A673 (cell line): ENCODE data around the gene CCDC30.

Experiments
- EZH2 ChIP-seq: fragments of 200-600 bp; sonication (generic); IDR thresholded peaks from 2 replicates; pipeline ENCODE4 v1.6.1; 2017; ENCODE audit warnings: borderline replicate concordance, low read depth, mild to moderate bottlenecking, mixed read lengths, antibody characterized with exemption, low read length; ENCODE audit not compliant: poor library complexity, severe bottlenecking
- TF ChIP-seq, protein P1 (sequence below): fragments of 300-800, 200-600 bp; sonication (generic); conservative IDR thresholded peaks from 2 replicates; pipeline ENCODE4 v1.5.1; 2017; ENCODE audit warnings: low read depth, mild to moderate bottlenecking, antibody characterized with exemption, low read length, moderate library complexity, mixed read lengths

GRCh38 chr1:42551590-42551989, 88.5 kb downstream of the CCDC30 start:
- TF ChIP-seq, protein P1, sequence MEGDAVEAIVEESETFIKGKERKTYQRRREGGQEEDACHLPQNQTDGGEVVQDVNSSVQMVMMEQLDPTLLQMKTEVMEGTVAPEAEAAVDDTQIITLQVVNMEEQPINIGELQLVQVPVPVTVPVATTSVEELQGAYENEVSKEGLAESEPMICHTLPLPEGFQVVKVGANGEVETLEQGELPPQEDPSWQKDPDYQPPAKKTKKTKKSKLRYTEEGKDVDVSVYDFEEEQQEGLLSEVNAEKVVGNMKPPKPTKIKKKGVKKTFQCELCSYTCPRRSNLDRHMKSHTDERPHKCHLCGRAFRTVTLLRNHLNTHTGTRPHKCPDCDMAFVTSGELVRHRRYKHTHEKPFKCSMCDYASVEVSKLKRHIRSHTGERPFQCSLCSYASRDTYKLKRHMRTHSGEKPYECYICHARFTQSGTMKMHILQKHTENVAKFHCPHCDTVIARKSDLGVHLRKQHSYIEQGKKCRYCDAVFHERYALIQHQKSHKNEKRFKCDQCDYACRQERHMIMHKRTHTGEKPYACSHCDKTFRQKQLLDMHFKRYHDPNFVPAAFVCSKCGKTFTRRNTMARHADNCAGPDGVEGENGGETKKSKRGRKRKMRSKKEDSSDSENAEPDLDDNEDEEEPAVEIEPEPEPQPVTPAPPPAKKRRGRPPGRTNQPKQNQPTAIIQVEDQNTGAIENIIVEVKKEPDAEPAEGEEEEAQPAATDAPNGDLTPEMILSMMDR, result no peak
- TF ChIP-seq EZH2, result no peak
